Activated naive CD4-positive, alpha-beta T cell treated with anti-CD3 and anti-CD28 coated beads, Interleukin-2, amount 10 ng/mL, durations not matched to agents 7 days and 5 days (primary cell): ENCODE data around the gene NTNG1.

Experiments used
- CTCF ChIA-PET: fragments of 350-600 bp; sonication (Branson Sonifier 250); formaldehyde crosslinking; loops from one replicate; lab custom pipeline; 2021; ENCODE audit warnings: antibody characterized with exemption; lab: Charles Lee
- DNase-seq: peaks from one replicate; pipeline ENCODE4 v3.0.0-alpha.2; 2020
- H3K27ac Mint-ChIP-seq: one replicate; pipeline ENCODE4 v1.8.0; 2021; ENCODE audit warnings: mild to moderate bottlenecking, moderate library complexity, mixed read lengths
- H3K27me3 Mint-ChIP-seq: one replicate; pipeline ENCODE4 v1.8.0; 2021; ENCODE audit warnings: mild to moderate bottlenecking, mixed read lengths
- H3K36me3 Mint-ChIP-seq: one replicate; pipeline ENCODE4 v1.8.0; 2021; ENCODE audit warnings: mixed read lengths
- H3K4me1 Mint-ChIP-seq: one replicate; pipeline ENCODE4 v1.8.0; 2021; ENCODE audit warnings: mixed read lengths
- H3K4me3 Mint-ChIP-seq: one replicate; pipeline ENCODE4 v1.8.0; 2021; ENCODE audit warnings: mild to moderate bottlenecking, moderate library complexity, mixed read lengths
- H3K9me3 Mint-ChIP-seq: one replicate; pipeline ENCODE4 v1.8.0; 2021; ENCODE audit warnings: mixed read lengths

Gene NTNG1

DNA sequence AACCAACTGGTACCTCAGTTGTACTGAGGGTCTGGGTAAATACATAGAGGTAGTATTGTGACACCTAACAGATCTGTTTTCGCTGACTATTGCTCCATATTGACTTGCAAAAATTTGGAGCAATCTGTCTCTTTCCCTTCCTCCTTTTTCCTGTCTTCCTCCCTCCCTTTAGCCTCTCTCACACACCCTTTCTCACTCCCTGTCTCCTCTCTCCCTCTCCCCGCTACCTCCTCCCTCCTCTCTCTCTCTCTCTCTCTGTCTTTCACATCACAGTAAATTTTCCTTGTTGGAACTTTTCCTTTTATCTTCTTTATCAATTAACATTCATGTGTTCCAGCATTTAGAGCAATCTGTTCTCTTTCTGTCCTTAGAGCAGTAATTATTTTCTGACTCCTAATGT is 278.2 kb downstream of the NTNG1 start:
- Mint-ChIP-seq H3K4me3 (no peak overlapping the region), H3K27ac (no peak overlapping the region), H3K4me1 (no peaks in the 10 kb centered on the region), H3K27me3 (no peaks in the 10 kb centered on the region), H3K9me3 (no peaks in the 10 kb centered on the region), H3K36me3 (no peaks in the 10 kb centered on the region)
- CTCF ChIA-PET = no interaction called here
- no peak for DNase-seq

GRCh38 chr1:107422901-107423300 is 282.1 kb downstream of the NTNG1 start:
- H3K4me3 Mint-ChIP-seq = no peak overlapping the region
- no peak for DNase-seq
- H3K9me3 Mint-ChIP-seq = no peaks in the 10 kb centered on the region
- no peaks in the 10 kb centered on the region for H3K27me3 Mint-ChIP-seq
- CTCF ChIA-PET = no interaction called here
- no peaks in the 10 kb centered on the region for H3K36me3 Mint-ChIP-seq
- H3K27ac Mint-ChIP-seq = no peak overlapping the region
- H3K4me1 Mint-ChIP-seq = no peaks in the 10 kb centered on the region

DNA sequence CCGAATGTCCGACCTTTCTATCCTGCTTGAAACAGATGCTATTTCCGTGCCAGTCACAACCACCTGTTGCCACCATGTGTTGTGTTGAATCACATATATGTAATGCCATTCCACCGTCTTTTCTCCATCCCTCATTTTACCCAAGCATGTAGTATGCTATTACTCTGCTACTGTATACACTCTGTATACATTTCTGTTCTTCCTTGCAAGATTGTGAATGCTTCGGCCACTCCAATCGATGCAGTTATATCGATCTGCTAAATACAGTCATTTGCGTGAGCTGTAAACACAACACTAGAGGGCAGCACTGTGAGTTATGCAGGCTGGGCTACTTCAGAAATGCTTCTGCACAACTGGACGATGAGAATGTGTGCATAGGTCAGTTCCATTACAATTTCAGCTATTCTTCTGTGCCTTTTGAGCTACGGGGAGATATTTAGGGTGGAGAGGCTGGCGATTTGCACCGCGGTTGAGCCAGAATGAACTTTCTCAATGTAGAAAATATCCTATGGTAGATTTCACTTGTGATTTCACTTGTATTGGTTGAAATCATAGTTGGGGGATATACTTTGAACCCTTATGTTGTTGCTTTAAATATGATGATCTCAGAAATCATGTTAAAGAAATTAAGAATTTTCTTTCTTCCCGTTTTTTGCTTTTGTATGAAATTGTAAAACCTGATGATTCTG is 289.8 kb downstream of the NTNG1 start:
- no peak overlapping the region for H3K27ac Mint-ChIP-seq
- H3K4me3 Mint-ChIP-seq = no peak overlapping the region
- H3K9me3 Mint-ChIP-seq = no peaks in the 10 kb centered on the region
- CTCF ChIA-PET = interaction anchor here (1.2 to 4.2 kb wide), 4 partner anchors 16 to 318 kb away, joined by 3 to 28 read pairs (median 14); no protein-coding TSS in a partner anchor
- peak; percentile 24 for DNase-seq
- no peaks in the 10 kb centered on the region for H3K27me3 Mint-ChIP-seq
- H3K4me1 Mint-ChIP-seq = no peaks in the 10 kb centered on the region
- no peaks in the 10 kb centered on the region for H3K36me3 Mint-ChIP-seq

DNA sequence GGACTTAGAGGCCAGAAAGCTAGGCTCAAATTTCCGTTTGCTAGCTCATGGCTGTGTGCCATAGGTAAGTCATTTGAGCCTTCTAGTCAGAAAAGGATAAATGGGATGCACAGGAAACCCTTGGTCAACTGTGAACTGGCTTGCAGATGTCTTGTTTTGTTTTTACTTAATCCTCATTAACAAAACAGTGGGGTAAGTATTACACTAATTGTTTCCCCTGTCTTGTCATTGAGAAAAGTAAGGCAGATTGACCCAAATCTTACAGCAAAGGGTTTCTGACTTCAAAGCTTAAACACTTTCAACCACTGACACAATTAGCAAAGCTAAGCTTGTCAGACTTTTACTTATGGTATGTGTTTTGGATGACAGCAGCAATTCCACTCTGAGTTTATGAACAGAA is 291.3 kb downstream of the NTNG1 start:
- H3K36me3 Mint-ChIP-seq = no peaks in the 10 kb centered on the region
- CTCF ChIA-PET = interaction anchor here (3.1 to 4.2 kb wide), 2 partner anchors 97 to 317 kb away, joined by 23 to 28 read pairs; no protein-coding TSS in a partner anchor
- no peaks in the 10 kb centered on the region for H3K4me1 Mint-ChIP-seq
- H3K4me3 Mint-ChIP-seq = no peak overlapping the region
- no peak overlapping the region for H3K27ac Mint-ChIP-seq
- no peaks in the 10 kb centered on the region for H3K9me3 Mint-ChIP-seq
- no peak for DNase-seq
- H3K27me3 Mint-ChIP-seq = no peaks in the 10 kb centered on the region

- Mint-ChIP-seq H3K27ac (no peak overlapping the region), H3K4me3 (no peak overlapping the region), H3K9me3 (no peaks in the 10 kb centered on the region), H3K36me3 (no peaks in the 10 kb centered on the region), H3K4me1 (no peaks in the 10 kb centered on the region), H3K27me3 (no peaks in the 10 kb centered on the region)
- no peak for DNase-seq
- CTCF ChIA-PET = interaction anchor here (1.3 kb wide), 1 partner anchor 96 kb away, joined by 6 read pairs; no protein-coding TSS in a partner anchor
Measured at GRCh38 chr1:107433068-107433467, 292.2 kb downstream of the NTNG1 start.

DNA sequence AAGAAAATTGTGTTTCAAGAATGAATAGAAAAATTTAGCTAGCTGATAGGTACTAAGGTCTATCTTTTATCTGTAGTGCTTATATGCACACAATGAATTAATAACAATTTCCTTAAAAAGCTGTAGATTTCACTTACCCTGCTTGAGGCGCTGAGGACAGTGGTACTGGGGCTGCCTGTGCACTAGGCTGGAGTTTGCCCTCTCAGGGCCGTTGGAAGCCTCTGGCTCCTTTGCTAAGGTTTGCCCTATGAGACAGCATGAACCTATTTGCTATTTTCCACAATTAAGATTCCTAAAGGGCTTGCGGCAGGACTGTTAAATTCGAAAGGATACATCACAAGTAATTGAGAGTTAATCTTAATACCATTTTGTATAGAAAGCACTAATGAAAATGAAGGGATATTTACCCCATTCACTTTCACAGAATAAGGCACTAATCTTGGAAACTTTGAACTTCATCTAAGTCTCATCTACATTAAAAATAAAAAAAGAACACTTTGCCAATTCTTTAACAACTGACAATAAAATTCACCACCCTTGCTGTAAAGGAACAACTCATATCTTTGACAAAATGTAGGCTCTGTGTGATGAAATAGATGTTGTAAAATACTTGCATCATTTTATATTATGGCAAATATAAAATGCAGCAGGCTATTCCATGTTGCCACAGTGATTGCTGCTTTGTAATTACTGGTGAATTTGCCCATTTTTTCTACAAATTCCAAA is 293.0 kb downstream of the NTNG1 start:
- CTCF ChIA-PET = interaction anchor here (1.3 kb wide), 1 partner anchor 96 kb away, joined by 6 read pairs; no protein-coding TSS in a partner anchor
- H3K4me1 Mint-ChIP-seq = no peaks in the 10 kb centered on the region
- no peak overlapping the region for H3K27ac Mint-ChIP-seq
- DNase-seq = no peak
- H3K36me3 Mint-ChIP-seq = no peaks in the 10 kb centered on the region
- no peak overlapping the region for H3K4me3 Mint-ChIP-seq
- no peaks in the 10 kb centered on the region for H3K27me3 Mint-ChIP-seq
- H3K9me3 Mint-ChIP-seq = no peaks in the 10 kb centered on the region

DNA sequence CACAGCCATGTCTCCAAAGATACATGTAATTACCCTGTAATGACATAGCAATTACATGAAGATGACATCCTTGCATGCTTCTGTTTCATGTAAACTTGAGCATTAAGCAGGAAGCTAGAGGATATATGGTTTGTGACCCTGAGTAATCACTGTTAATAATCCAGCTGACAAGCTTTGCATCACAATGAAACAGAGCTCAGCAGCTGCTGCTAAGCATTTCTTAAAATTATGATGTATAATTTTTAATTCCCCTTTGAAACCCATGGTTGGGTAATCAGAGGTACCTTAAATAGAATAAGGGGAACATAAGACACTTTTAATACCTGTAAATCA is 293.5 kb downstream of the NTNG1 start:
- CTCF ChIA-PET = no interaction called here
- no peaks in the 10 kb centered on the region for H3K27me3 Mint-ChIP-seq
- no peak overlapping the region for H3K27ac Mint-ChIP-seq
- no peaks in the 10 kb centered on the region for H3K4me1 Mint-ChIP-seq
- no peaks in the 10 kb centered on the region for H3K9me3 Mint-ChIP-seq
- no peaks in the 10 kb centered on the region for H3K36me3 Mint-ChIP-seq
- DNase-seq = no peak
- H3K4me3 Mint-ChIP-seq = no peak overlapping the region

GRCh38 chr1:107436552-107437241 is 295.9 kb downstream of the NTNG1 start:
- Mint-ChIP-seq H3K27me3 (no peaks in the 10 kb centered on the region), H3K27ac (no peak overlapping the region), H3K36me3 (no peaks in the 10 kb centered on the region), H3K4me3 (no peak overlapping the region), H3K9me3 (no peaks in the 10 kb centered on the region), H3K4me1 (no peaks in the 10 kb centered on the region)
- DNase-seq = no peak
- CTCF ChIA-PET = no interaction called here

DNA sequence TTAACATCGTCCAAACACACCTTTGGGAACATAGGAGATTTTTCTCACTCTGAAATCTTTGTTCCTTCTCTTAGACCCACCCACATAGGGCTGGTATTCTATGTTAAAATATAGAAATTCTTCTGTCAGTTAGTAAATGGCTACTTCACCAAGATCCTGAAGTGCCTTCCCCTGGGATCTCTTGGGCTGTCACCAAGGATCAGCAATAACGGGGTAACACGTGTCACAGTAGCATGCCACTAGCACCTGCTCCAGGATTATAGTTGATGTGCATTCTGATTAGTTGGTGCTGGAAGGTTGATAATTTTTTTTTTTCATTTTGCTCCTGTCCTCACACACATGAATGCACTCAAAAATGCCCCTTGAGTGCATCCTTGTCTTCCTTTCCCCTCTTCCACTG is 298.7 kb downstream of the NTNG1 start:
- H3K9me3 Mint-ChIP-seq = no peaks in the 10 kb centered on the region
- peaks cover 12% of the 10 kb centered on the region for H3K4me1 Mint-ChIP-seq
- CTCF ChIA-PET = interaction anchor here (1.4 kb wide), 1 partner anchor 11 kb away, joined by 3 read pairs; no protein-coding TSS in a partner anchor
- DNase-seq = no peak
- H3K4me3 Mint-ChIP-seq = no peak overlapping the region
- no peak overlapping the region for H3K27ac Mint-ChIP-seq
- no peaks in the 10 kb centered on the region for H3K36me3 Mint-ChIP-seq
- H3K27me3 Mint-ChIP-seq = no peaks in the 10 kb centered on the region

GRCh38 chr1:107442551-107442950 is 301.7 kb downstream of the NTNG1 start:
- peaks cover 12% of the 10 kb centered on the region for H3K4me1 Mint-ChIP-seq
- no peak overlapping the region for H3K4me3 Mint-ChIP-seq
- peak; percentile 32 for DNase-seq
- CTCF ChIA-PET = no interaction called here
- H3K36me3 Mint-ChIP-seq = no peaks in the 10 kb centered on the region
- no peaks in the 10 kb centered on the region for H3K27me3 Mint-ChIP-seq
- H3K9me3 Mint-ChIP-seq = no peaks in the 10 kb centered on the region
- H3K27ac Mint-ChIP-seq = no peak overlapping the region

GRCh38 chr1:107443027-107443426 is 302.2 kb downstream of the NTNG1 start:
- H3K9me3 Mint-ChIP-seq = no peaks in the 10 kb centered on the region
- DNase-seq = no peak
- no peaks in the 10 kb centered on the region for H3K36me3 Mint-ChIP-seq
- no peak overlapping the region for H3K4me3 Mint-ChIP-seq
- no peaks in the 10 kb centered on the region for H3K27me3 Mint-ChIP-seq
- CTCF ChIA-PET = no interaction called here
- H3K27ac Mint-ChIP-seq = no peak overlapping the region
- peaks cover 12% of the 10 kb centered on the region for H3K4me1 Mint-ChIP-seq

GRCh38 chr1:107443860-107444259 is 303.0 kb downstream of the NTNG1 start:
- Mint-ChIP-seq H3K27ac (no peak overlapping the region), H3K4me3 (no peak overlapping the region), H3K4me1 (peaks cover 12% of the 10 kb centered on the region), H3K9me3 (no peaks in the 10 kb centered on the region), H3K27me3 (no peaks in the 10 kb centered on the region), H3K36me3 (no peaks in the 10 kb centered on the region)
- CTCF ChIA-PET = interaction anchor here (1.6 kb wide), 1 partner anchor 22 kb away, joined by 3 read pairs; no protein-coding TSS in a partner anchor
- DNase-seq = no peak

DNA sequence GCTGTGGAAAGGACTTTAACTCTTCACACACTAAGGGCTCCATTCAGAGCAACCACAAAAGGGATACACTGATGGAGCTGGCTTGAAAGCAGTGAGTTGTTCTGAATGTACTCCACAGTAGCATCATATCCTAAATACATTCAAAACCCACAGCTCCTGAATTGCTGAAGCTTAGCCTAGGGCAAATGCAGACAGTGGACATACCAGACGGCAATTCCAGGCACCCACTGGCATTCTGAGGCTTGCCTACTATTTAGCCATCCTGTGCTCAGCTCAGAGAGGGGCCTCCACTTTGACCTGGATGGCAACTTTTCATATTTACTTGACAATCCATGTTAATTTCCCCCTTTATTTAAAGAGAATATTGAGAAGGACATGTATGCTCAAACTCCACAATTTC is 303.5 kb downstream of the NTNG1 start:
- Mint-ChIP-seq H3K36me3 (no peaks in the 10 kb centered on the region), H3K27me3 (no peaks in the 10 kb centered on the region), H3K4me3 (no peak overlapping the region), H3K9me3 (no peaks in the 10 kb centered on the region), H3K4me1 (peaks cover 12% of the 10 kb centered on the region), H3K27ac (no peak overlapping the region)
- CTCF ChIA-PET = interaction anchor here (1.6 kb wide), 1 partner anchor 22 kb away, joined by 3 read pairs; no protein-coding TSS in a partner anchor
- no peak for DNase-seq

- Mint-ChIP-seq H3K4me1 (no peaks in the 10 kb centered on the region), H3K27me3 (no peaks in the 10 kb centered on the region), H3K9me3 (no peaks in the 10 kb centered on the region), H3K36me3 (no peaks in the 10 kb centered on the region), H3K4me3 (no peak overlapping the region), H3K27ac (no peak overlapping the region)
- DNase-seq = no peak
- CTCF ChIA-PET = no interaction called here
Measured at GRCh38 chr1:107449326-107449725, 308.5 kb downstream of the NTNG1 start.
